ENCODE data around the gene TRIP13. TPM values are rescaled to one million over a fixed set of nuclear protein-coding genes. Genes with fewer than 3 reads are reported as not detected.

The TRIP13 gene
- total RNA-seq, 1 experiment from 2014 or later: 45.9 TPM

DNA sequence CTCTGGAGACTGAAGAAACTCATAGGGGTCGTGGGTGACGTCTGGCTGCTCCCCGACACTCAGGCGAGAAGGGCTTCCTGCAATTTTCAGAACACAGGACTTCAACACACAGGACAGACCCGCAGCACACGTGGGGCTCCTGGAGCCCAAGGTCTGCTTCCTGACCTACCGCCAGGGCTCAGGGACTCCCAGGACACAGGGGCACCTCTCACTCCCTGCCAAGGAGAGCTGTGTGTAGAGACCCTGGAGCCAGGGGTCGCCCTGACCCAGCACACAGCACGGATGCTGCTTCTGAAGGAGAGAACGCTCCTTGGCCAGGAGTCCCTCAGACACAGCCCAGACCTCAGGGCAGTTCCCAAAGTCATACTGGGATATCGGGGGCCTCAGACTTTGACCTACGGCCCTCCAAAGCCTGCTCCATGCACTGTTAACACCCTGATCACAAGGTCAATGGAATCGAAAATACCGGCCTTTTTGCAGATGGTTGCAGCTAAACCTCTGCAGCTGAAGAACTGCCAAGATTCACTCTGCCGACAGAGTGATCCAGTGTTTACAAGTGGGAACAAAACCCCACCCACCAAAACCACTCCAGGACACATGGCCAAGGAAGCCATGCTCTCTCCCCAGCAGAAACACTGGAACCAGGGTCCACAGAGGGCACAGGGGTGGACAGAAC is 28.1 kb upstream of the TRIP13 start:
- DNase-seq (ENCODE audit: low read depth, low spot score) (no peak), ATAC-seq (no peak)
- Histone ChIP-seq H3K36me3 (ENCODE audit: control insufficient read depth, insufficient read depth, low read length) (peaks cover 15% of the 10 kb centered on the region), H3K4me3 (ENCODE audit: low read depth in 2 of 2, low read length in 2 of 2) (no peak overlapping the region), H3K4me1 (ENCODE audit: control insufficient read depth, insufficient read depth, low read length) (no peaks in the 10 kb centered on the region), H3K27ac (ENCODE audit: low read length) (no peak overlapping the region), H3K9me3 (ENCODE audit: control insufficient read depth, insufficient read depth, low read depth, low read length) (no peaks in the 10 kb centered on the region), H3K27me3 (ENCODE audit: control insufficient read depth, insufficient read depth, low read length) (no peaks in the 10 kb centered on the region)
- no TSS peak for BruUV-seq (replicated peaks)
- TF ChIP-seq, protein P1, sequence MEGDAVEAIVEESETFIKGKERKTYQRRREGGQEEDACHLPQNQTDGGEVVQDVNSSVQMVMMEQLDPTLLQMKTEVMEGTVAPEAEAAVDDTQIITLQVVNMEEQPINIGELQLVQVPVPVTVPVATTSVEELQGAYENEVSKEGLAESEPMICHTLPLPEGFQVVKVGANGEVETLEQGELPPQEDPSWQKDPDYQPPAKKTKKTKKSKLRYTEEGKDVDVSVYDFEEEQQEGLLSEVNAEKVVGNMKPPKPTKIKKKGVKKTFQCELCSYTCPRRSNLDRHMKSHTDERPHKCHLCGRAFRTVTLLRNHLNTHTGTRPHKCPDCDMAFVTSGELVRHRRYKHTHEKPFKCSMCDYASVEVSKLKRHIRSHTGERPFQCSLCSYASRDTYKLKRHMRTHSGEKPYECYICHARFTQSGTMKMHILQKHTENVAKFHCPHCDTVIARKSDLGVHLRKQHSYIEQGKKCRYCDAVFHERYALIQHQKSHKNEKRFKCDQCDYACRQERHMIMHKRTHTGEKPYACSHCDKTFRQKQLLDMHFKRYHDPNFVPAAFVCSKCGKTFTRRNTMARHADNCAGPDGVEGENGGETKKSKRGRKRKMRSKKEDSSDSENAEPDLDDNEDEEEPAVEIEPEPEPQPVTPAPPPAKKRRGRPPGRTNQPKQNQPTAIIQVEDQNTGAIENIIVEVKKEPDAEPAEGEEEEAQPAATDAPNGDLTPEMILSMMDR (IDR thresholded peaks at IDR 0.05): no peak
- TF ChIP-seq SIN3A (IDR thresholded peaks at IDR 0.05; ENCODE audit: borderline replicate concordance, insufficient read depth, low read depth, low read length): no peak
- no peak for TF ChIP-seq POLR2AphosphoS5 (IDR thresholded peaks at IDR 0.05; ENCODE audit: low read depth, low read length)
- CTCF ChIA-PET: no interaction called here
- POLR2A ChIA-PET: interaction anchor here (0.6 kb wide), 1 partner anchor 516 kb away, joined by 3 read pairs; no protein-coding TSS in a partner anchor
- in situ Hi-C loops (cut with HindIII; ENCODE audit: low pct_unique_long_range_greater_than_20kb, low sequenced_read_pairs) (no loop called here), intact Hi-C loops (cut with micrococcal nuclease; ENCODE audit: unreplicated experiment) (no loop called here)

DNA sequence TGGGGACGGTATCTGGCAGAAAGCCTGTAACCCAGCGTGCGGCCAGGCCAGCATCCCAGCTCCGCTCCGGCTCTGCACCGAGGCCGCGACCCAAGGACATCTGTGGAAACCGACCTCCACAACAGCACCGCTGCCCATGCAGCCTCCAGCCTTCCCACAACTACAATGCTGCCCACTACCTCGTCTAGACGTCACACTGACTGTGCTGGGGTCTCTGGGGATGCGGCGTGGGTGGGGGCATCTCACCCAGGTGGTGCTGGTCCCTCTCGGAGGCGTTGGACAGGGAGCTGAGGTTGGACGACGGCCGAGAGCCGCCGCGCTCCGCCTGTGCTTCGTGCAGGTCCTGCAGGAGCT is 27.5 kb upstream of the TRIP13 start:
- BruUV-seq (replicated peaks): no TSS peak
- no peaks in the 10 kb centered on the region for H3K27me3 ChIP-seq (ENCODE audit: control insufficient read depth, insufficient read depth, low read length)
- ATAC-seq (no peak), DNase-seq (ENCODE audit: low read depth, low spot score) (no peak)
- POLR2A ChIA-PET: no interaction called here
- H3K36me3 ChIP-seq (ENCODE audit: control insufficient read depth, insufficient read depth, low read length): peaks cover 17% of the 10 kb centered on the region
- no peaks in the 10 kb centered on the region for H3K9me3 ChIP-seq (ENCODE audit: control insufficient read depth, insufficient read depth, low read depth, low read length)
- intact Hi-C loops (cut with micrococcal nuclease; ENCODE audit: unreplicated experiment) (no loop called here), in situ Hi-C loops (cut with HindIII; ENCODE audit: low pct_unique_long_range_greater_than_20kb, low sequenced_read_pairs) (no loop called here)
- no peaks in the 10 kb centered on the region for H3K4me1 ChIP-seq (ENCODE audit: control insufficient read depth, insufficient read depth, low read length)
- CTCF ChIA-PET: no interaction called here
- no peak overlapping the region for H3K27ac ChIP-seq (ENCODE audit: low read length)
- no peak overlapping the region for H3K4me3 ChIP-seq (ENCODE audit: low read depth in 2 of 2, low read length in 2 of 2)
- TF ChIP-seq SIN3A (IDR thresholded peaks at IDR 0.05; ENCODE audit: borderline replicate concordance, insufficient read depth, low read depth, low read length): no peak
- TF ChIP-seq POLR2AphosphoS5 (IDR thresholded peaks at IDR 0.05; ENCODE audit: low read depth, low read length): no peak
- TF ChIP-seq, protein P1 (IDR thresholded peaks at IDR 0.05): no peak
- TF ChIP-seq, protein P2, sequence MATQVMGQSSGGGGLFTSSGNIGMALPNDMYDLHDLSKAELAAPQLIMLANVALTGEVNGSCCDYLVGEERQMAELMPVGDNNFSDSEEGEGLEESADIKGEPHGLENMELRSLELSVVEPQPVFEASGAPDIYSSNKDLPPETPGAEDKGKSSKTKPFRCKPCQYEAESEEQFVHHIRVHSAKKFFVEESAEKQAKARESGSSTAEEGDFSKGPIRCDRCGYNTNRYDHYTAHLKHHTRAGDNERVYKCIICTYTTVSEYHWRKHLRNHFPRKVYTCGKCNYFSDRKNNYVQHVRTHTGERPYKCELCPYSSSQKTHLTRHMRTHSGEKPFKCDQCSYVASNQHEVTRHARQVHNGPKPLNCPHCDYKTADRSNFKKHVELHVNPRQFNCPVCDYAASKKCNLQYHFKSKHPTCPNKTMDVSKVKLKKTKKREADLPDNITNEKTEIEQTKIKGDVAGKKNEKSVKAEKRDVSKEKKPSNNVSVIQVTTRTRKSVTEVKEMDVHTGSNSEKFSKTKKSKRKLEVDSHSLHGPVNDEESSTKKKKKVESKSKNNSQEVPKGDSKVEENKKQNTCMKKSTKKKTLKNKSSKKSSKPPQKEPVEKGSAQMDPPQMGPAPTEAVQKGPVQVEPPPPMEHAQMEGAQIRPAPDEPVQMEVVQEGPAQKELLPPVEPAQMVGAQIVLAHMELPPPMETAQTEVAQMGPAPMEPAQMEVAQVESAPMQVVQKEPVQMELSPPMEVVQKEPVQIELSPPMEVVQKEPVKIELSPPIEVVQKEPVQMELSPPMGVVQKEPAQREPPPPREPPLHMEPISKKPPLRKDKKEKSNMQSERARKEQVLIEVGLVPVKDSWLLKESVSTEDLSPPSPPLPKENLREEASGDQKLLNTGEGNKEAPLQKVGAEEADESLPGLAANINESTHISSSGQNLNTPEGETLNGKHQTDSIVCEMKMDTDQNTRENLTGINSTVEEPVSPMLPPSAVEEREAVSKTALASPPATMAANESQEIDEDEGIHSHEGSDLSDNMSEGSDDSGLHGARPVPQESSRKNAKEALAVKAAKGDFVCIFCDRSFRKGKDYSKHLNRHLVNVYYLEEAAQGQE (IDR thresholded peaks at IDR 0.05; ENCODE audit: insufficient read depth in 1 of 2, low read depth in 2 of 2, low read length in 1 of 2): no peak
- no peak for TF ChIP-seq TCF7L2 (IDR thresholded peaks at IDR 0.05; ENCODE audit: low read depth, low read length)

Measured in Panc1 (cell line).